OCI-LY3 (cell line): ENCODE results near the gene TAS1R2.

Experiments
- H2AFZ ChIP-seq: fragments of 200-600, 300-600 bp; shearing (Covaris generic); 2 replicates; pipeline ENCODE4 v1.6.0; 2014; ENCODE audit warnings: antibody characterized with exemption, low read depth, low read length
- H3K27ac ChIP-seq: fragments of 200-600, 300-600 bp; sonication (generic); 2 replicates; pipeline ENCODE4 v1.5.1; 2014; ENCODE audit warnings: mild to moderate bottlenecking, low read length, moderate library complexity, mixed read lengths
- H3K27me3 ChIP-seq: fragments of 200-600, 300-600 bp; sonication (generic); 2 replicates; pipeline ENCODE4 v1.6.1; 2014; ENCODE audit warnings: low read depth, low read length, mixed read lengths
- H3K36me3 ChIP-seq: fragments of 200-600, 300-600 bp; sonication (generic); replicated peaks from 2 replicates; pipeline ENCODE3; 2014; ENCODE audit warnings: low read depth, low read length, mixed read lengths
- H3K4me1 ChIP-seq: fragments of 300-600, 200-600 bp; sonication (generic); 2 replicates; pipeline ENCODE4 v1.6.1; 2014; ENCODE audit warnings: low read length, mixed read lengths
- H3K4me2 ChIP-seq: fragments of 200-600, 300-600 bp; sonication (generic); 2 replicates; pipeline ENCODE4 v1.6.1; 2014; ENCODE audit warnings: low read length, mixed read lengths
- H3K4me3 ChIP-seq: fragments of 300-600, 200-600 bp; sonication (generic); 2 replicates; pipeline ENCODE4 v1.5.1; 2014; ENCODE audit warnings: antibody characterized with exemption, mild to moderate bottlenecking, low read length, moderate library complexity
- H3K79me2 ChIP-seq: fragments of 300-600, 200-600 bp; shearing (Covaris generic); 2 replicates; pipeline ENCODE4 v1.6.1; 2014; ENCODE audit warnings: mild to moderate bottlenecking, low read length, mixed read lengths
- H3K9ac ChIP-seq: fragments of 300-600, 200-600 bp; shearing (Covaris generic); 2 replicates; pipeline ENCODE4 v1.6.0; 2014; ENCODE audit warnings: mild to moderate bottlenecking, low read length, moderate library complexity
- H3K9me3 ChIP-seq: fragments of 200-600, 300-600 bp; shearing (Covaris generic); 2 replicates; pipeline ENCODE4 v1.6.1; 2014; ENCODE audit warnings: low read length, mixed read lengths; ENCODE audit not compliant: insufficient read depth
- H4K20me1 ChIP-seq: fragments of 200-600, 300-600 bp; sonication (generic); 2 replicates; pipeline ENCODE4 v1.6.1; 2016; ENCODE audit warnings: low read length, mixed read lengths; ENCODE audit not compliant: insufficient read depth
- CTCF ChIP-seq: fragments of 200-600, 300-600 bp; sonication (generic); IDR thresholded peaks from 2 replicates; pipeline ENCODE4 v1.5.1; 2014; ENCODE audit warnings: antibody characterized with exemption, low read length, low read depth
- EZH2phosphoT487 ChIP-seq: fragments of 200-600 bp; shearing (Covaris generic); IDR thresholded peaks from 2 replicates; pipeline ENCODE4 v1.6.1; 2018; ENCODE audit warnings: antibody characterized with exemption, mixed run types, low read depth

Gene TAS1R2

DNA sequence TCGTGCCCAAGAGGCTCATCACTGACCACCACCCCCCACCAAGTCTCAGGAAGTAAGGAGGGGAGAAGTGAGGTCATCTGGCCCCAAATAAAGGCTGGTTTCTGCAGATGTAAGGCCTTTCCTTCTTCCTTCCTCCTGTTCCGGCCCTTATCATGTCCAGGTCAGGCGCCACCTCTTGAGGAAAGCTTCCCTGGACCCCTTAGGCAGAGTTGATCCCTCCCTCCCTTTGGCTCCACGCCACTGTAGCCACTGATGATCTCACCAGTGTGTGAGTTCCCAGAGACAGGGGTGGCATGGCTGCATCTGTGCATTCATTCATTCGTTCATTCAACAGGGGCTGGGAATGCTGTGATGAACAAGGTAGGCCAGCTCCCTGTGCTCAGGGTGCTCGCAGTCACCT, 59.2 kb downstream of the TAS1R2 start:
- TF ChIP-seq CTCF: no peak
- Histone ChIP-seq H3K4me1 (no peaks in the 10 kb centered on the region), H3K9me3 (no peaks in the 10 kb centered on the region), H3K79me2 (no peaks in the 10 kb centered on the region), H3K9ac (no peak overlapping the region), H3K27ac (no peak overlapping the region), H3K4me3 (no peak overlapping the region), H3K36me3 (no peaks in the 10 kb centered on the region), H4K20me1 (no peaks in the 10 kb centered on the region), H2AFZ (no peak overlapping the region), H3K27me3 (no peaks in the 10 kb centered on the region), H3K4me2 (no peak overlapping the region)

DNA sequence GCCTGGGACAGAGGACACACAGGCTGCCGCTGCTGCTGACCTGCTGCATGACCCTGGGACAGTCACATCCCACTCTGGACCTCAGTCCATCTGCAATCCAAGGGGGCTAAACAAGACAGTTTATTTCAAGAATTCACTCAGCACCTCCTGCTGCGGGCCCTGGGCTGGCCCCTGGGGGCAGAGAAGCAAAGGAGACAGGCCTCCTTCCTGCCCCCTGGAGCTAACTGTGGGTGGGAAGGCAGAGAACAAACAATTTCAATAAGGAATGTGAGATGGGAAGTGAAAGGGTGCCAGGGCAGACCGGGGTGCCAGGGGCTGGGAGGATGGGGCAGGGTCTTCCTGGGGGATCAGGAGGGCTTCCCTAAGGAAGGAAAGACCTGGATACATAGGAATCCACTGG, 60.0 kb downstream of the TAS1R2 start:
- H4K20me1 ChIP-seq: no peaks in the 10 kb centered on the region
- TF ChIP-seq EZH2phosphoT487: no peak
- no peak for TF ChIP-seq CTCF
- H3K4me3 ChIP-seq: no peak overlapping the region
- H3K4me1 ChIP-seq: no peaks in the 10 kb centered on the region
- no peaks in the 10 kb centered on the region for H3K79me2 ChIP-seq
- no peak overlapping the region for H3K4me2 ChIP-seq
- no peak overlapping the region for H3K9ac ChIP-seq
- H3K36me3 ChIP-seq: no peaks in the 10 kb centered on the region
- H3K9me3 ChIP-seq: no peaks in the 10 kb centered on the region
- H2AFZ ChIP-seq: no peak overlapping the region
- H3K27ac ChIP-seq: no peak overlapping the region
- no peaks in the 10 kb centered on the region for H3K27me3 ChIP-seq

- Histone ChIP-seq H3K4me1 (no peaks in the 10 kb centered on the region), H3K4me3 (no peak overlapping the region), H3K27ac (no peak overlapping the region), H3K36me3 (no peaks in the 10 kb centered on the region), H3K9ac (no peak overlapping the region), H3K9me3 (no peaks in the 10 kb centered on the region), H2AFZ (no peak overlapping the region), H3K79me2 (no peaks in the 10 kb centered on the region), H4K20me1 (no peaks in the 10 kb centered on the region), H3K4me2 (no peak overlapping the region), H3K27me3 (no peaks in the 10 kb centered on the region)
- TF ChIP-seq CTCF (no peak), EZH2phosphoT487 (no peak)
These were observed 60.5 kb downstream of the TAS1R2 start for GRCh38 chr1:18798946-18799345.

DNA sequence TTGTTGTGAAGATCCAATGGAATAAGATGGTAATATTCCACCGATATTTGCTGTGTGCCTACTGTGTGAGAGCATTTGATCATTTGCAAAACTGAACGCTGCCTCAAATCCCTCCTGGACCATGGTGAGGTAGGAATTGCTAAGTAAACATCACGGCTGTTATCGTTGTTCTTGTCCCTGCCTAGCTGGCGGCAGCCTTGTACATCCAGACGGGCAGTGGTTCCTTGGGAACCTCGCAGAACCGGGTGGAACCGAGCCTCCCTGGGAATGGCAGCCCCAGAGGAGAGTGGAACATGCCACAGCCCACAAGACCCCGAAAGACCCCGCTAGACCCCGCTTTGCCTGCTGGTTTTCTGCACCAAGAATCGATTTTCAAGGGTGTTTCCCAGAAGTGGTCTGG, 60.9 kb downstream of the TAS1R2 start:
- Histone ChIP-seq H3K27ac (no peak overlapping the region), H3K4me3 (no peak overlapping the region)
- no peak for TF ChIP-seq EZH2phosphoT487
- TF ChIP-seq CTCF: no peak

More for the DNA sequence above, 60.9 kb downstream of the TAS1R2 start:
- no peaks in the 10 kb centered on the region for H3K4me1 ChIP-seq
- no peaks in the 10 kb centered on the region for H4K20me1 ChIP-seq
- no peaks in the 10 kb centered on the region for H3K27me3 ChIP-seq
- no peaks in the 10 kb centered on the region for H3K36me3 ChIP-seq
- no peaks in the 10 kb centered on the region for H3K9me3 ChIP-seq
- H3K79me2 ChIP-seq: no peaks in the 10 kb centered on the region
- H3K9ac ChIP-seq: no peak overlapping the region
- no peak overlapping the region for H3K4me2 ChIP-seq
- H2AFZ ChIP-seq: no peak overlapping the region
